Measurements from ENCODE around the gene SH3RF3. TPM values are rescaled to one million over a fixed set of nuclear protein-coding genes. Genes with fewer than 3 reads are reported as not detected.

Gene SH3RF3
- total RNA-seq, 1 experiment from 2014 or later: not detected

DNA sequence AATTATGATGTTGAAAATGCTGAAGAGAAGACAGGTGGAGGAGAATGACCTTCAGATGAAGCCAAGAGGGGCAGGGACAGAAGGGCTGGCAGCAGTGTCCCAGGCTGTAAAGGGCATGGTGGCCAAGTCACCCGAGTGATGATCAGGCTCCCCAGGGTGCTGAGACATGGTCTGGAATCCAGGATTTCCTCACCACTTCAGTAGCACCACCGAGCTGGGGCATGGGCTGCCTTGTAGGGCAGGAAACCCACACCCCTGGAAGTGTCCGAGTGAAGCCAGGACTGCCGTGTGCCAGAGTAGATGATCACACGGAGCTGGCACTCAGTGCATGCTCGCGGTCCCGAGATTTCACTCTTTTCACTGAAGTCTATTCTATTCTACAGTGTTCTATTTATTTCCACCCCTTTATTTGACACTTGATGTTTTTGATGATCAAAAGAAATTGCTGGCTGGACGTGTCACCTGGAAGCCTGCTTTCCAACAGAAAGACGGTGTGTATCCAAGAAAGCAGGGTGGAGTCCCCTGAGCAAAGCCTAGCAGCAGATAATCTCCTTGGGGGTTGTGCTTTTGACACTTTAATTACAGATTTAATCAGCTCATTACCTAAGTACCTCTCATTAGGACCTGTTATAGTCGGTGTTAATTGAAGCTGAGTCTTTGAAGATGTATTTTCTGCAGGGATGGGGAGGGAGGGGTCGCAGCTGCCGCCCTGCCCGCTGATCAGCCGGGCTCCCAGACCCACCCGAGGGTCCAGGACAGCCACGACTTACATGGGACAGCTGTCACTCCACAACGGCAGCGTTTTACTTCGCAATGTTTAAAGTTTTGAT lies 392.4 kb downstream of the SH3RF3 start (continued):
- TF ChIP-seq, protein P1, sequence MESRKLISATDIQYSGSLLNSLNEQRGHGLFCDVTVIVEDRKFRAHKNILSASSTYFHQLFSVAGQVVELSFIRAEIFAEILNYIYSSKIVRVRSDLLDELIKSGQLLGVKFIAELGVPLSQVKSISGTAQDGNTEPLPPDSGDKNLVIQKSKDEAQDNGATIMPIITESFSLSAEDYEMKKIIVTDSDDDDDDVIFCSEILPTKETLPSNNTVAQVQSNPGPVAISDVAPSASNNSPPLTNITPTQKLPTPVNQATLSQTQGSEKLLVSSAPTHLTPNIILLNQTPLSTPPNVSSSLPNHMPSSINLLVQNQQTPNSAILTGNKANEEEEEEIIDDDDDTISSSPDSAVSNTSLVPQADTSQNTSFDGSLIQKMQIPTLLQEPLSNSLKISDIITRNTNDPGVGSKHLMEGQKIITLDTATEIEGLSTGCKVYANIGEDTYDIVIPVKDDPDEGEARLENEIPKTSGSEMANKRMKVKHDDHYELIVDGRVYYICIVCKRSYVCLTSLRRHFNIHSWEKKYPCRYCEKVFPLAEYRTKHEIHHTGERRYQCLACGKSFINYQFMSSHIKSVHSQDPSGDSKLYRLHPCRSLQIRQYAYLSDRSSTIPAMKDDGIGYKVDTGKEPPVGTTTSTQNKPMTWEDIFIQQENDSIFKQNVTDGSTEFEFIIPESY (IDR thresholded peaks at IDR 0.05; ENCODE audit: extremely low read depth, insufficient replicate concordance, low read length): no peak
- TF ChIP-seq SP1 (IDR thresholded peaks at IDR 0.05; ENCODE audit: low read depth) (no peak), JUND (IDR thresholded peaks at IDR 0.05) (no peak), FOSL1 (IDR thresholded peaks at IDR 0.05; ENCODE audit: low read depth) (no peak)
- TF ChIP-seq, protein P2, sequence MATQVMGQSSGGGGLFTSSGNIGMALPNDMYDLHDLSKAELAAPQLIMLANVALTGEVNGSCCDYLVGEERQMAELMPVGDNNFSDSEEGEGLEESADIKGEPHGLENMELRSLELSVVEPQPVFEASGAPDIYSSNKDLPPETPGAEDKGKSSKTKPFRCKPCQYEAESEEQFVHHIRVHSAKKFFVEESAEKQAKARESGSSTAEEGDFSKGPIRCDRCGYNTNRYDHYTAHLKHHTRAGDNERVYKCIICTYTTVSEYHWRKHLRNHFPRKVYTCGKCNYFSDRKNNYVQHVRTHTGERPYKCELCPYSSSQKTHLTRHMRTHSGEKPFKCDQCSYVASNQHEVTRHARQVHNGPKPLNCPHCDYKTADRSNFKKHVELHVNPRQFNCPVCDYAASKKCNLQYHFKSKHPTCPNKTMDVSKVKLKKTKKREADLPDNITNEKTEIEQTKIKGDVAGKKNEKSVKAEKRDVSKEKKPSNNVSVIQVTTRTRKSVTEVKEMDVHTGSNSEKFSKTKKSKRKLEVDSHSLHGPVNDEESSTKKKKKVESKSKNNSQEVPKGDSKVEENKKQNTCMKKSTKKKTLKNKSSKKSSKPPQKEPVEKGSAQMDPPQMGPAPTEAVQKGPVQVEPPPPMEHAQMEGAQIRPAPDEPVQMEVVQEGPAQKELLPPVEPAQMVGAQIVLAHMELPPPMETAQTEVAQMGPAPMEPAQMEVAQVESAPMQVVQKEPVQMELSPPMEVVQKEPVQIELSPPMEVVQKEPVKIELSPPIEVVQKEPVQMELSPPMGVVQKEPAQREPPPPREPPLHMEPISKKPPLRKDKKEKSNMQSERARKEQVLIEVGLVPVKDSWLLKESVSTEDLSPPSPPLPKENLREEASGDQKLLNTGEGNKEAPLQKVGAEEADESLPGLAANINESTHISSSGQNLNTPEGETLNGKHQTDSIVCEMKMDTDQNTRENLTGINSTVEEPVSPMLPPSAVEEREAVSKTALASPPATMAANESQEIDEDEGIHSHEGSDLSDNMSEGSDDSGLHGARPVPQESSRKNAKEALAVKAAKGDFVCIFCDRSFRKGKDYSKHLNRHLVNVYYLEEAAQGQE (IDR thresholded peaks at IDR 0.05; ENCODE audit: low read depth): no peak
- TF ChIP-seq, protein P3, sequence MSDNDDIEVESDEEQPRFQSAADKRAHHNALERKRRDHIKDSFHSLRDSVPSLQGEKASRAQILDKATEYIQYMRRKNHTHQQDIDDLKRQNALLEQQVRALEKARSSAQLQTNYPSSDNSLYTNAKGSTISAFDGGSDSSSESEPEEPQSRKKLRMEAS (IDR thresholded peaks at IDR 0.05): no peak

DNA sequence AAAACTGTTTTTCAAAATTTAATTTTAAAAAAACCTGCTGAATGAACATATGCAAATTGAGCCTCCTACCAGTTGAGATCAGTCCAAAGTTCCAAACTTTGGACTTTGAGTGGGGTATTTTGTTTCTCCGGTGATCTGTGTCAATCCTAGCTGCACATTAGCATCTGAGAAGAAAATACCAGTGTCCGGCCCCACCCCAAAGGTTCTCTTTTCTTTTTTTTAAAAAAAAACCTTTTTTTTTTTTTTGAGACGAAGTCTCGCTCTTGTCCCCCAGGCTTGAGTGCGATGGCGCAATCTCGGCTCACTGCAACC lies 393.0 kb downstream of the SH3RF3 start:
- ChIA-PET RAD21 (ENCODE audit: low non-redundant PET in 1 of 2, low total read pairs in 2 of 2, uncharacterized antibody in 2 of 2, unreplicated experiment in 2 of 2) (no interaction called here), CTCF (interaction anchor here (1.2 kb wide), 1 partner anchor 12 kb away, joined by 4 read pairs; no protein-coding TSS in a partner anchor)
- no peak overlapping the region for H3K4me3 ChIP-seq (replicated peaks in 1 of 2; ENCODE audit: low read depth in 1 of 2, low read length in 2 of 2)
- TF ChIP-seq, protein P3 (IDR thresholded peaks at IDR 0.05): no peak
- TF ChIP-seq POLR2AphosphoS5 (IDR thresholded peaks at IDR 0.05; ENCODE audit: low read depth, low read length) (no peak), EZH2 (IDR thresholded peaks at IDR 0.05) (no peak), RAD21 (IDR thresholded peaks at IDR 0.05; ENCODE audit: low read depth) (no peak), FOSL1 (IDR thresholded peaks at IDR 0.05; ENCODE audit: low read depth) (no peak), SIN3A (IDR thresholded peaks at IDR 0.05; ENCODE audit: low read depth) (no peak), ELF1 (IDR thresholded peaks at IDR 0.05; ENCODE audit: borderline replicate concordance, low read depth) (no peak), CBX3 (IDR thresholded peaks at IDR 0.05; ENCODE audit: low read depth) (no peak)
- TF ChIP-seq, protein P1 (IDR thresholded peaks at IDR 0.05; ENCODE audit: extremely low read depth, insufficient replicate concordance, low read length): no peak
- TF ChIP-seq, protein P4, sequence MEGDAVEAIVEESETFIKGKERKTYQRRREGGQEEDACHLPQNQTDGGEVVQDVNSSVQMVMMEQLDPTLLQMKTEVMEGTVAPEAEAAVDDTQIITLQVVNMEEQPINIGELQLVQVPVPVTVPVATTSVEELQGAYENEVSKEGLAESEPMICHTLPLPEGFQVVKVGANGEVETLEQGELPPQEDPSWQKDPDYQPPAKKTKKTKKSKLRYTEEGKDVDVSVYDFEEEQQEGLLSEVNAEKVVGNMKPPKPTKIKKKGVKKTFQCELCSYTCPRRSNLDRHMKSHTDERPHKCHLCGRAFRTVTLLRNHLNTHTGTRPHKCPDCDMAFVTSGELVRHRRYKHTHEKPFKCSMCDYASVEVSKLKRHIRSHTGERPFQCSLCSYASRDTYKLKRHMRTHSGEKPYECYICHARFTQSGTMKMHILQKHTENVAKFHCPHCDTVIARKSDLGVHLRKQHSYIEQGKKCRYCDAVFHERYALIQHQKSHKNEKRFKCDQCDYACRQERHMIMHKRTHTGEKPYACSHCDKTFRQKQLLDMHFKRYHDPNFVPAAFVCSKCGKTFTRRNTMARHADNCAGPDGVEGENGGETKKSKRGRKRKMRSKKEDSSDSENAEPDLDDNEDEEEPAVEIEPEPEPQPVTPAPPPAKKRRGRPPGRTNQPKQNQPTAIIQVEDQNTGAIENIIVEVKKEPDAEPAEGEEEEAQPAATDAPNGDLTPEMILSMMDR (IDR thresholded peaks at IDR 0.05 in 2 of 3, conservative IDR thresholded peaks at IDR 0.05 in 1 of 3; ENCODE audit: borderline replicate concordance in 1 of 3, insufficient read depth in 1 of 3, low read depth in 2 of 3, low read length in 2 of 3): no peak

More for the DNA sequence above, 393.0 kb downstream of the SH3RF3 start:
- no peaks in the 10 kb centered on the region for H3K79me2 ChIP-seq (ENCODE audit: insufficient read depth, low read length)
- ATAC-seq (no peak), DNase-seq (ENCODE audit: low read depth, low spot score) (no peak)
- H3K27me3 ChIP-seq (ENCODE audit: insufficient read depth, low read length): no peaks in the 10 kb centered on the region
- no peaks in the 10 kb centered on the region for H3K9me3 ChIP-seq (ENCODE audit: control insufficient read depth in 1 of 2, insufficient read depth in 1 of 2, low read depth in 1 of 2, low read length in 2 of 2)
- H3K27ac ChIP-seq (ENCODE audit: low read depth, low read length): no peak overlapping the region
- BruUV-seq (replicated peaks): no TSS peak
- H4K20me1 ChIP-seq (ENCODE audit: insufficient read depth): no peaks in the 10 kb centered on the region
- H3K9ac ChIP-seq (ENCODE audit: low read length): no peak overlapping the region
- H3K4me1 ChIP-seq (ENCODE audit: control insufficient read depth in 1 of 2, insufficient read depth in 2 of 2, low read length in 2 of 2): peaks cover 0 to 6% of the 10 kb centered on the region in 2 experiments; a peak in 1 of 4 replicates
- H3K36me3 ChIP-seq (ENCODE audit: control insufficient read depth in 1 of 2, insufficient read depth in 2 of 2, low read length in 2 of 2): no peaks in the 10 kb centered on the region
- intact Hi-C loops (cut with micrococcal nuclease): no loop called here
- H3K4me2 ChIP-seq (ENCODE audit: low read length): no peak overlapping the region
- POLR2A ChIA-PET: no interaction called here
- H3K9me2 ChIP-seq (ENCODE audit: insufficient read depth): no peaks in the 10 kb centered on the region
- H2AFZ ChIP-seq (ENCODE audit: low read depth, low read length, poor library complexity, severe bottlenecking): no peak overlapping the region

All from HCT116 (cell line).